K562 (cell line): ENCODE data around the gene SUFU. TPM values are rescaled to one million over a fixed set of nuclear protein-coding genes. Genes with fewer than 3 reads are reported as not detected.

Source experiments
- ATAC-seq: fragments of 200-7000 bp; cut with Tn5 transposase; 3 replicates; pipeline ENCODE4 v1.9.1; 2020; ENCODE audit warnings: moderate library complexity
- BruUV-seq: library from RNA; stranded (reverse); fragments of 400-500 nt; replicated peaks from 2 replicates; lab custom pipeline; 2021; lab: Mats Ljungman, UMichigan
- CTCF ChIA-PET: fragments of 300-600 bp; formaldehyde crosslinking; extraction: SDS; loops from one replicate; lab custom pipeline; 2021; ENCODE audit warnings: low intra/inter-chr PET ratio; lab: Yijun Ruan, JAX
- POLR2A ChIA-PET: fragments of 300-600, 350-650 bp; sonication (Branson Sonifier 250); formaldehyde crosslinking; extraction: SDS; loops from one replicate; lab custom pipeline; 2021; ENCODE audit warnings: antibody characterized with exemption, inconsistent platforms; lab: Yijun Ruan, JAX
- DNase-seq, 4 experiments: peaks; one replicate each; pipeline versions ENCODE4 v3.0.0 to v3.0.0-alpha.2; 2011 to 2018; ENCODE audit warnings: low spot score in 3 of 4, mixed read lengths in 3 of 4; ENCODE audit errors: extremely low read depth in 1 of 4
- FAIRE-seq: peaks from 2 replicates; lab custom pipeline; 2011; peaks lifted over from hg19 to GRCh38; lab: Jason Lieb, UNC
- H2AFZ ChIP-seq: 2 replicates; pipeline ENCODE4 v1.6.0; 2011; ENCODE audit warnings: low read depth, low read length, control low read depth, inconsistent platforms
- H3K27ac ChIP-seq: fragments of 200-600 bp; 3 replicates; pipeline ENCODE4 v1.8.0; 2011; ENCODE audit warnings: low read depth, mild to moderate bottlenecking, control low read depth, inconsistent platforms, low read length, moderate library complexity, mixed read lengths; ENCODE audit errors: extremely low read depth
- H3K27me3 ChIP-seq, 2 experiments: fragments of 300-600 bp in 1 of 2; 2 replicates in 1 of 2; 3 replicates in 1 of 2; pipeline versions ENCODE4 v1.6.0 to v1.8.0; 2011; ENCODE audit warnings: inconsistent platforms in 2 of 2, low read length in 2 of 2, mild to moderate bottlenecking in 1 of 2, mixed read lengths in 1 of 2, moderate library complexity in 1 of 2; ENCODE audit not compliant: control insufficient read depth in 2 of 2, insufficient read depth in 2 of 2
- H3K36me3 ChIP-seq: fragments of 300-600 bp; 3 replicates; pipeline ENCODE4 v1.8.0; 2011; ENCODE audit warnings: mild to moderate bottlenecking, low read length, inconsistent platforms; ENCODE audit not compliant: control insufficient read depth, insufficient read depth
- H3K4me1 ChIP-seq, 2 experiments: fragments of 200-600 bp in 1 of 2; replicated peaks in 1 of 2; 2 replicates in 1 of 2; 3 replicates in 1 of 2; pipeline versions ENCODE4 v1.5.1 to v1.8.0; 2011; ENCODE audit warnings: inconsistent platforms in 2 of 2, low read length in 2 of 2, mild to moderate bottlenecking in 1 of 2, mixed read lengths in 1 of 2, moderate library complexity in 1 of 2; ENCODE audit not compliant: control insufficient read depth in 2 of 2, insufficient read depth in 2 of 2
- H3K4me2 ChIP-seq: 2 replicates; pipeline ENCODE4 v1.6.1; 2011; ENCODE audit warnings: low read length, control low read depth, inconsistent platforms, mixed read lengths; ENCODE audit not compliant: insufficient read depth
- H3K4me3 ChIP-seq: fragments of 200-600 bp; sonication (generic), shearing (Covaris generic); 2 replicates; pipeline ENCODE4 v1.5.1; 2016; ENCODE audit warnings: control low read depth, inconsistent platforms
- H3K79me2 ChIP-seq: fragments of 200-600 bp; 3 replicates; pipeline ENCODE4 v1.8.0; 2011; ENCODE audit warnings: low read length, inconsistent platforms; ENCODE audit not compliant: control insufficient read depth, insufficient read depth
- H3K9ac ChIP-seq, 2 experiments: 2 replicates each; pipeline versions ENCODE4 v1.6.0 to v1.6.1; 2011; ENCODE audit warnings: low read depth in 2 of 2, low read length in 2 of 2, control low read depth in 1 of 2, inconsistent platforms in 1 of 2, mild to moderate bottlenecking in 1 of 2, mixed read lengths in 1 of 2; ENCODE audit not compliant: insufficient read depth in 1 of 2
- H3K9me1 ChIP-seq: one replicate; pipeline ENCODE4 v1.6.0; 2011; ENCODE audit warnings: inconsistent platforms, mild to moderate bottlenecking, low read length, moderate library complexity; ENCODE audit not compliant: control insufficient read depth, insufficient read depth
- H3K9me3 ChIP-seq: replicated peaks from 2 replicates; pipeline ENCODE4 v1.5.1; 2011; ENCODE audit warnings: low read depth, low read length, inconsistent platforms; ENCODE audit not compliant: control insufficient read depth, insufficient read depth
- H4K20me1 ChIP-seq: replicated peaks from 2 replicates; pipeline ENCODE4 v1.6.1; 2011; ENCODE audit warnings: low read length, inconsistent platforms, mixed read lengths; ENCODE audit not compliant: control insufficient read depth, insufficient read depth
- KLF6 ChIP-seq: fragments of 250-450 bp; sonication (Bioruptor Pico); IDR thresholded peaks from 2 replicates; pipeline ENCODE4 v1.4.0; 2020; ENCODE audit warnings: mild to moderate bottlenecking, moderate library complexity, borderline replicate concordance
- MBD2 ChIP-seq: sonication (generic); IDR thresholded peaks from 2 replicates; pipeline ENCODE4 v1.6.1; 2016; ENCODE audit warnings: low read depth, borderline replicate concordance
- whole genome bisulfite sequencing: fragments of 100-300 bp; shearing (Covaris generic); methylation state at CpG from one replicate; pipeline ENCODE4 v1.1.6; 2016; ENCODE audit warnings: low coverage, mixed read lengths; ENCODE audit not compliant: insufficient coverage; ENCODE audit errors: missing lambda C conversion rate; 5-methylcytosine and 5-hydroxymethylcytosine counted together
- in situ Hi-C: fragments of 300-500 bp; cut with MboI; formaldehyde crosslinking; loops from 4 replicates; pipeline ENCODE4 v1.15.0; 2018; ENCODE audit warnings: inconsistent platforms, mixed read lengths
- intact Hi-C: fragments of 100-400 bp; cut with micrococcal nuclease; formaldehyde crosslinking; loops from 2 replicates; pipeline ENCODE4 v1.14.2; 2022
- polyA plus RNA-seq, 8 experiments: library from polyadenylated mRNA; depleted of rRNA in 4 of 8; stranded (reverse) in 5 of 8; unstranded in 3 of 8; fragments of >200 nt; fragmentation: Nextera tagmentation in 2 of 8; fragmentation: Illumina TruSeq in 1 of 8; extraction: Ambion mirVana in 2 of 8; extraction: Trizol in 1 of 8; gene quantifications; 2 replicates each; pipeline versions ENCODE4 v1.2.1 to v1.2.3, GENCODE V29; 2011 to 2014; ENCODE audit warnings: inconsistent platforms in 1 of 8, missing spikeins in 1 of 8
- total RNA-seq, 7 experiments: library from RNA; depleted of rRNA in 6 of 7; stranded (reverse); fragments of >200 nt in 6 of 7; fragmentation: Illumina TruSeq in 2 of 7; extraction: Trizol in 2 of 7; gene quantifications; 2 replicates each; pipeline versions ENCODE4 v1.2.1 to v1.2.3, GENCODE V29; 2011 to 2021; ENCODE audit warnings: low replicate concordance in 1 of 7
- TF ChIP-seq, protein P1 (sequence below): fragments of 450-650 bp; IDR thresholded peaks from 2 replicates; pipeline ENCODE4 v1.6.1; 2016; ENCODE audit warnings: antibody characterized with exemption

Gene SUFU
- total and polyA plus RNA-seq, 9 of the 15 experiments (the other 6 are each of a cell fraction or from before 2014, with no cell fraction given): 0.59 to 6.3 (median 0.82) TPM

DNA sequence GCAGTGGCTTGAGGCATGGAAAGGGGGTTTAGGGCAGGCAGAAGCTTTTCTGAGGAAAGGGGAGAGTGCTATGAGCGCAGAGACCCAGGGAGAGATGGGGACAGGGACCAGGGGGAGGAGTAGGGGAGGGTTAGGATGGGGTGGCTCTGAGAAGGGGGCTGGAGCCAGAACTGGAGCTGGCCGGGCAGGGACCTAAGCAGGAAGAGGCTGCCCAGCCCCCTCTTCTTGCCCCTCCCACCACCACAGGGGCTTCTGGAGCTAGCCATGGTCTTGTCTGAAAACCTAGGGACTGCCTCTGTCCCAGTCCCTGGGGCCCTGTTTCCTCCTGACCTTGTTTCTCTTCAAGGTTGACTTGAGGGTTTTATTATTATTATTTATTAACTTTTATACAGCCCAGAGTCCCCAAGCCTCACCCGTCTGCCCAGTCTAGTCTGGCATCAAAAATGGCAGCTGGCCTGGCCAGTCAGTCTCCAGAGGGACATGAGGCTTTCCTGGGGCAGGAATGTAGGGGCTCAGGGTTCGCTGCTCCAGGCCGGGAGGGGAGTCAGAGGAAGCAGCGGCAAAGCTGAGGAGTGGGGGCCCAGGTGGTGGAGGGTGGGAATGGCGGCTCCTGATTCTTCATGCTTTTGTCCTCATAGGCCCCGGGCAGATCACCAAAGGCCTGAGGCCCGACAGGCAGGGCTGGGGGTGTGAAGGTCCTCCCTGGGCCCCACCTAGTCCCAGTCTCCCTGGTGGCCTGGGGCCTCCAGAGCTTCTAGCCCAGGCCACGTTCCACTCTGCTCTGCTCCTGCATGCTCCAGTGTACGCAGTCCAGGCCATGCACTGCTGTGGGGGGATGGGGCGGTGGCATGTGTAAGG is 146.3 kb downstream of the SUFU start:
- H3K9me3 ChIP-seq: no peaks in the 10 kb centered on the region
- DNase-seq (no peak), ATAC-seq (no peak), FAIRE-seq (no peak)
- no peak overlapping the region for H3K27ac ChIP-seq
- TF ChIP-seq, protein P1, sequence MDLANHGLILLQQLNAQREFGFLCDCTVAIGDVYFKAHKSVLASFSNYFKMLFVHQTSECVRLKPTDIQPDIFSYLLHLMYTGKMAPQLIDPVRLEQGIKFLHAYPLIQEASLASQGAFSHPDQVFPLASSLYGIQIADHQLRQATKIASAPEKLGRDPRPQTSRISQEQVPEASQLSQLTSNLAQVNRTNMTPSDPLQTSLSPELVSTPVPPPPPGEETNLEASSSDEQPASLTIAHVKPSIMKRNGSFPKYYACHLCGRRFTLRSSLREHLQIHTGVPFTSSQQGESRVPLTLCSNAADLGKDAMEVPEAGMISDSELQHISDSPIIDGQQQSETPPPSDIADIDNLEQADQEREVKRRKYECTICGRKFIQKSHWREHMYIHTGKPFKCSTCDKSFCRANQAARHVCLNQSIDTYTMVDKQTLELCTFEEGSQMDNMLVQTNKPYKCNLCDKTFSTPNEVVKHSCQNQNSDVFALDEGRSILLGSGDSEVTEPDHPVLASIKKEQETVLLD: no peak
- TF ChIP-seq MBD2 (no peak), KLF6 (CRISPR knock-in tag) (no peak)
- H2AFZ ChIP-seq: no peak overlapping the region
- no TSS peak for BruUV-seq
- ChIA-PET CTCF (no interaction called here), POLR2A (interaction anchor here (0.6 to 6.2 kb wide), 5 partner anchors 8 to 190 kb away, joined by 3 to 60 read pairs (median 3); no protein-coding TSS in a partner anchor)
- no peak overlapping the region for H3K4me2 ChIP-seq
- 94% methylated on average over 7 of the region's 12 CpGs for WGBS
- in situ Hi-C loops: no loop called here
- H3K9me1 ChIP-seq: peaks cover 2% of the 10 kb centered on the region
- H3K4me1 ChIP-seq: peaks cover 3 to 61% of the 10 kb centered on the region in 2 experiments; a peak in 4 of 5 replicates
- peaks cover 29% of the 10 kb centered on the region; the same call in 2 of the 3 replicates for H3K36me3 ChIP-seq
- no peak overlapping the region for H3K4me3 ChIP-seq
- intact Hi-C loops: loop anchor here (5.0 kb wide), 1 partner anchor 62 kb away; the partner anchor contains the start of genes ARL3 and SFXN2
- 0 out of 2 replicates have a peak, but pooled peaks cover 4% of the 10 kb centered on the region for H4K20me1 ChIP-seq
- no peaks in the 10 kb centered on the region for H3K27me3 ChIP-seq
- peaks cover 79% of the 10 kb centered on the region for H3K79me2 ChIP-seq
- peak overlapping the region in 1 of 2 experiments; percentile 71; a peak in 2 of 4 replicates for H3K9ac ChIP-seq
